IMR-90 (cell line): Measurements from ENCODE around the gene RBM5. TPM values are rescaled to one million over a fixed set of nuclear protein-coding genes. Genes with fewer than 3 reads are reported as not detected.

Experiments used
- NFE2L2 ChIP-seq: fragments of 150-350 bp; IDR thresholded peaks from 2 replicates; pipeline ENCODE4 v1.6.1; 2016; ENCODE audit warnings: low read depth, mild to moderate bottlenecking, low read length
- RAD21 ChIP-seq: IDR thresholded peaks from 2 replicates; pipeline ENCODE4 v1.6.1; 2012; ENCODE audit warnings: low read length, improper control_type of control experiment
- SMC3 ChIP-seq: fragments of 150-350 bp; IDR thresholded peaks from 2 replicates; pipeline ENCODE4 v1.6.1; 2016; ENCODE audit warnings: low read depth, mild to moderate bottlenecking, antibody characterized with exemption, low read length, moderate library complexity
- polyA plus RNA-seq, 3 experiments: library from polyadenylated mRNA; depleted of rRNA; stranded (reverse); fragments of >200 nt; gene quantifications; 2 replicates each; pipeline ENCODE4 v1.2.3, GENCODE V29; 2012; ENCODE audit warnings: low replicate concordance in 1 of 3
- total RNA-seq: library from RNA; depleted of rRNA; stranded (reverse); fragments of >200 nt; gene quantifications from 2 replicates; pipeline ENCODE4 v1.2.3, GENCODE V29; 2012

Gene RBM5
- total and polyA plus RNA-seq, 2 of the 4 experiments (the other 2 are of a cell fraction): 121 to 155 TPM

DNA sequence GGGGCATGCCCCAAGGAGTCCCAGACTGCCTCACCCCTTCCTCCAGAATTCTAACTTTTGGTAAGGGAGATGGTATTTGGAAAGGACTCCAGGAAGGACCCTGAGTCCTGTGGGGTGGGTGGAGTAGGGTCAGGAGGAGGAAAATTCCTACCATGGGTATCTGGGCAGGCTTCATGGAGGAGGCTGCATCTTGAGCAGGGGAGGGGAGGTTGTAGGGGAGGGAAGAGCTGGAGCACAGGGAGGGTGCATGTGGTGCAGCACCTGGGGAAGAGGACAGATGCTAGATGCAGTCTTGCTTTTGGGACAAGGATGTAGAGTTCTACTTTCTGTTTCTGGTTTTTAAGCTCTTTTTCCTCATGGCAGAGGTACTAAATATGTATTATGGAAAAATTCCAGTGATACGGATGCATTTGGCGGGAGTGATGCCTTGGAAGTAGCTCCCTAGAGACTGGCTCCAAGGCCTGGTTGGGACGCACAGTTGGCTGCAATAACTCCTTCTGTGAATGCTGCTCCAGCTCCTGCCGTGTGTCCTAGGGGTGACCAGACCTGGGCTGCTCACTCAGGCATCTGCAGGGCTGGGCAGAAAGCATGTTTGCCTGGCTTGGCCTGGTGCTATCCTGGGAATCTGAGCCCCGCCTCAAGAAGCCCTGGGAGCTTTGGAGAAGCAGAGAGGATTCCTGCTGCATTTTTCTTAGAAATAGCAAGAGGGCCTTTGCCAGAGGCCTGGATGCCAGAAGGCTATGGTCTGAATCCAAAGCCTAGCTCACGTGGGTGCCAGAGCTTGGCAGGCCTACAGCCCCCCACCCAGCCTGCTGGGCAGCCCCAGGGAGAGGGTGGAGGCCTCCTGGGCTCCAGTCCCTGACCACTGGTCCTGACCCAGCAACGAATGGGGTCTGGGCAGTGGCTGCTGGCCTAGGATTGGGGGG lies 76.5 kb downstream of the RBM5 start (continued):
- TF ChIP-seq RAD21 (no peak), SMC3 (no peak), NFE2L2 (no peak)
